HUES64 (cell line): ENCODE results near the gene GCN1.
"Not testable (repeated sequence)": the region's sequence is repeated elsewhere in the genome, so short reads cannot be mapped to it uniquely, and the experiment has no call there.

ENCODE experiments used
- H3K27ac ChIP-seq: 2 replicates; pipeline ENCODE4 v1.7.0; 2013; ENCODE audit warnings: low read depth, low read length, inconsistent platforms
- H3K27me3 ChIP-seq: 2 replicates; pipeline ENCODE4 v1.6.1; 2013; ENCODE audit warnings: mild to moderate bottlenecking, low read length; ENCODE audit not compliant: insufficient read depth
- H3K36me3 ChIP-seq: 2 replicates; pipeline ENCODE4 v1.6.1; 2013; ENCODE audit warnings: mild to moderate bottlenecking, low read length; ENCODE audit not compliant: insufficient read depth
- H3K4me1 ChIP-seq: 2 replicates; pipeline ENCODE4 v1.6.1; 2013; ENCODE audit warnings: mild to moderate bottlenecking, low read length, moderate library complexity; ENCODE audit not compliant: insufficient read depth
- H3K4me3 ChIP-seq: 2 replicates; pipeline ENCODE4 v1.5.1; 2013; ENCODE audit warnings: mild to moderate bottlenecking, low read length, moderate library complexity
- H3K9ac ChIP-seq: 2 replicates; pipeline ENCODE4 v1.6.1; 2013; ENCODE audit warnings: mild to moderate bottlenecking, low read depth, low read length
- H3K9me3 ChIP-seq: 2 replicates; pipeline ENCODE4 v1.6.1; 2013; ENCODE audit warnings: low read depth, low read length; ENCODE audit not compliant: insufficient read depth
- WGBS: fragments of 150-250, 120-280 bp; methylation state at CpG from one replicate; pipeline ENCODE4 v1.1.7; 2013; ENCODE audit warnings: missing lambda C conversion rate; 5-methylcytosine and 5-hydroxymethylcytosine counted together

Gene GCN1

GRCh38 chr12:120236809-120237208, 42.3 kb upstream of the GCN1 start:
- not testable (repeated sequence) for H3K27ac ChIP-seq
- WGBS, result 95% methylated on average over 2 of the region's 3 CpGs
- peaks cover 49% of the 10 kb centered on the region for H3K4me1 ChIP-seq

DNA sequence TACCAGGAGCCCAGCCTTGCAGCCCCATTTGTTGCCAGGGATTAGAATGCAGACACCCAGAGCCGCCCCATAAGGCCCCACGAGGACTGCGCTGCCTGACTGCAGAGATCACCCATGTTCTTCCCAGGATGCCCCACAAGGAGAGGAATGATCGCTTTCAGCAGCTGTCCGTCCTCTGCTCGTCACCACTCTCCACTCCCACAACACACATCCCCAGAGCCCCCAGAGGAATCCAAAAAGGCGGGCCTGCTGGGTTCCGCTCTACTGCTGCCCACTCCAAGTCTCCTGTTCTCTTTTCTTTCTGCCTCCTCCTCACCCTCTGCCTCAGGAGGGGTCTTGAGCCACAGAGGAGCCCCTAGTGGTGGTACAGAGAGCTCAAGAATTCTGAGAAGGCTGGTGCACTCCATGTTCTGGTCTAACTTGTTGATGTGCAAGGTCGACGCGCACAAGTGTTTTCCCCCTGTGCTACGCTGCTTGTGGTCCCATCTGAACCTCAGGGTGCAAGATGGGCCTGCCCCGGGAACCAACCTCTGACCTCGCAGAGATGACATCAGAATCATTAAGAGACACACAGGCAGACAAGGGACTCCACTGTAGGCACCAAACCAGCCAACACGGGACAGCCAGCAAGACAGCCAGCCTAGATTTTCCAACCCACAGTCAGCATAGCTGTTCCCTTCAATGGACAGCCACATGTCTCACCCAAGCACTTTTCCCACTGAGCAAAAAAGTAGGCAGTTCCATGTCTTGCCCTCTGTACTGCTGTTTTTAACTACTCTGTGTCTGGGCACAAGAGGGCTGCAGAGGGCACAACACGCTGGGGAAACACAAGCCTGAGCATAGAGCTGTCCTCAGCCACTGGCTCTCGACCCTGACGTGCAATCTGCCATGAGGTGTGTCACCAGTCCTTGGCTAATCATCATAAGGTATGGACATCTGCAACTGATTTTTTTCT, 41.1 kb upstream of the GCN1 start:
- Histone ChIP-seq H3K4me1 (peaks cover 60% of the 10 kb centered on the region), H3K27me3 (no peaks in the 10 kb centered on the region), H3K9ac (no peak overlapping the region), H3K27ac (peak overlapping the region; percentile 68), H3K4me3 (no peak overlapping the region), H3K36me3 (no peaks in the 10 kb centered on the region), H3K9me3 (no peaks in the 10 kb centered on the region)
- 88% methylated on average over 18 of the region's 18 CpGs for WGBS

More at GRCh38 chr12:120236809-120237208, 42.3 kb upstream of the GCN1 start:
- not testable (repeated sequence) for H3K27me3 ChIP-seq, H3K9ac ChIP-seq, H3K4me3 ChIP-seq, H3K36me3 ChIP-seq, H3K9me3 ChIP-seq

DNA sequence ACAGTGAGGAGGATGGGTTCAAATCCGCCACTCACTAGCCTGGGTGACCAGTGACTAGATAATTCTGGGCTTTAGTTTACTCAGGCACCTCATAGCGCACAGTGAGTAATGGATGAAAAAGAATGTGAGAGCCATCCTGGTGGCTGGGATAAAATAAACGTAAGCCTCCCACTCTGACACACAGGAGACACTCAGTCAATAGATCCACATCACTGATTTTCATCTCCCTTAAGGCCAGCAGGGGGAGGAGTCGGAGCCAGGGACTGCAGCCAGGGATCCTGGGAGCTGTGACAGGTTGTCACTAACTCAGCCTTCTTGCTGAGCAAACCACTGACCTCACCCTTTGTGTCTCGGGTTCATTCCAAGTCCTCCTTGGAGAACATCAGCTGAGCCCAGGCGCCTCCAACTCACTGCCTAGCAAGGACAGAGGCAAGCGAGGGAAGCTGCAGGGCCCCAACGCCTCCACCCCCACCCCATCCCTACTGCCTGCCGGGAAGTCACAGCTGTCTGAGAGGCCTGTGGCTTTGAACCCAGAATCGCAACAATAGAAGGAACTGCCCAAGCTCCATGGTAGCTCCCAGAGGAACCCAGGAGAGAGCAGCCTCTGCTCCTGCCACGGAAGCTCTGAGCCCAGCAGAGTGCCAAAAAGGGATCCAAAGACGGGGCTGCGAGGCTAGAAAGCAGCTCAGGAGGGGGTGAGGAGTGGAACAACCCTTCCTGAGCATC, 40.3 kb upstream of the GCN1 start:
- H3K4me3 ChIP-seq, result no peak overlapping the region
- WGBS, result 60% methylated on average over 13 of the region's 13 CpGs
- no peaks in the 10 kb centered on the region for H3K9me3 ChIP-seq
- H3K27me3 ChIP-seq, result no peaks in the 10 kb centered on the region
- no peak overlapping the region; the same call in 1 of the 2 replicates for H3K9ac ChIP-seq
- peak overlapping the region; percentile 68 for H3K27ac ChIP-seq
- H3K4me1 ChIP-seq, result peaks cover 67% of the 10 kb centered on the region
- H3K36me3 ChIP-seq, result no peaks in the 10 kb centered on the region

GRCh38 chr12:120231316-120232011, 36.9 kb upstream of the GCN1 start:
- Histone ChIP-seq H3K9me3 (no peaks in the 10 kb centered on the region), H3K4me3 (peak overlapping the region; percentile 30), H3K9ac (peak overlapping the region; percentile 89), H3K4me1 (peaks cover 85% of the 10 kb centered on the region), H3K27me3 (no peaks in the 10 kb centered on the region), H3K27ac (peak overlapping the region; percentile 97), H3K36me3 (peaks cover 4% of the 10 kb centered on the region)
- WGBS, result 10% methylated on average over 1 of the region's 3 CpGs

GRCh38 chr12:120230974-120231315, 36.4 kb upstream of the GCN1 start:
- H3K9ac ChIP-seq, result peak overlapping the region; percentile 89
- H3K4me3 ChIP-seq, result peak overlapping the region; percentile 30
- H3K4me1 ChIP-seq, result peaks cover 82% of the 10 kb centered on the region
- H3K27ac ChIP-seq, result peak overlapping the region; percentile 97
- no peaks in the 10 kb centered on the region for H3K27me3 ChIP-seq
- H3K36me3 ChIP-seq, result peaks cover 9% of the 10 kb centered on the region
- no peaks in the 10 kb centered on the region for H3K9me3 ChIP-seq
- WGBS, result 16% methylated on average over 6 of the region's 6 CpGs

- Histone ChIP-seq H3K4me3 (peak overlapping the region; percentile 36), H3K9ac (peak overlapping the region; percentile 89), H3K27ac (peak overlapping the region; percentile 97), H3K4me1 (peaks cover 78% of the 10 kb centered on the region), H3K36me3 (peaks cover 11% of the 10 kb centered on the region), H3K27me3 (no peaks in the 10 kb centered on the region), H3K9me3 (no peaks in the 10 kb centered on the region)
- 5% methylated on average over 9 of the region's 9 CpGs for WGBS
These were observed 35.9 kb upstream of the GCN1 start for GRCh38 chr12:120230326-120230973.

DNA sequence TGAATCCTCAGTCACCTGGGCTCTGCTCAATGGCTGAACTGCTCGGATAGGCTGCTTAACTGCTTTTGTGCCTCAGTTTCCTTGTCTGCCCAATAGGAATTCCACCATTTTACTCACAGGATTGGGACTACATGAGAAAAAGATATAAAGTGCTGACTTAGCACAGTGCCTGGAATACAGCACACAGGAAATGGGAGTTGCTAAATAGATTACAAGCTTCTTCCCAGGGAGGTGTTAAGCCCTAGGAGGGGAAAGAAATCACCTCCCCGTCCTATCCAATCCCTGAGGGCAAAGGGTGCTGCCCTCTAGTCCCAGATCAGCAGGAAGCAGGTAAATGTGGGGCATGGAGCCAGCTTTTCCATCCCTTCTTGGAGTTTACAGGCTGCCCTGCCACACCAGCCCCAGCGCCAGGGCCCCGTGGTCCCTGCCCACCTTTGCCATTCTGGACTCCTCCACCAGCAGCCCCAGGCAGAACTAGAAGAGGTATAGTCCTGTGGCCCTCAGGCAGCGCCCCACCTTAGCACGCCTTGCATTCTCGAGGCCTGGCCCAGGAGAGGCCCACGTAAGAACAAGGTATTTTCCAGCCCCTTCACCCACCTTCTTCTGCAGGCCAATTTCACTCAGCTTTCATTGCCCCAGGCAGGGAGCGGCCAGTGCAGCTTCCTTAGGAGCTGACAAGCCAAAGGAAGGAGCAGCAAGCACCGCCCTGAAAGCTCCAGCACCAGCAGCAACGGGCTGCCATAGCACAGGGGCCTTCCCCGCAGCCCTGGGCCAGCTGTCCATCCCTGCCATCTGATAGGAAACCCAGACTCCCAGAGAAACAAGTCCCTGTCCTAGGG, 35.2 kb upstream of the GCN1 start:
- Histone ChIP-seq H3K9me3 (no peaks in the 10 kb centered on the region), H3K27me3 (no peaks in the 10 kb centered on the region), H3K9ac (peak overlapping the region; percentile 89), H3K27ac (peak overlapping the region; percentile 97), H3K4me3 (peak overlapping the region; percentile 36), H3K4me1 (peaks cover 78% of the 10 kb centered on the region), H3K36me3 (peaks cover 11% of the 10 kb centered on the region)
- WGBS, result 51% methylated on average over 11 of the region's 12 CpGs

- Histone ChIP-seq H3K4me1 (peaks cover 72% of the 10 kb centered on the region), H3K9ac (peak overlapping the region; percentile 89), H3K9me3 (no peaks in the 10 kb centered on the region), H3K4me3 (peak overlapping the region; percentile 11), H3K27ac (peak overlapping the region; percentile 97), H3K27me3 (no peaks in the 10 kb centered on the region), H3K36me3 (peaks cover 14% of the 10 kb centered on the region)
- 39% methylated on average over 7 of the region's 7 CpGs for WGBS
These were observed 34.6 kb upstream of the GCN1 start for GRCh38 chr12:120229071-120229486.

DNA sequence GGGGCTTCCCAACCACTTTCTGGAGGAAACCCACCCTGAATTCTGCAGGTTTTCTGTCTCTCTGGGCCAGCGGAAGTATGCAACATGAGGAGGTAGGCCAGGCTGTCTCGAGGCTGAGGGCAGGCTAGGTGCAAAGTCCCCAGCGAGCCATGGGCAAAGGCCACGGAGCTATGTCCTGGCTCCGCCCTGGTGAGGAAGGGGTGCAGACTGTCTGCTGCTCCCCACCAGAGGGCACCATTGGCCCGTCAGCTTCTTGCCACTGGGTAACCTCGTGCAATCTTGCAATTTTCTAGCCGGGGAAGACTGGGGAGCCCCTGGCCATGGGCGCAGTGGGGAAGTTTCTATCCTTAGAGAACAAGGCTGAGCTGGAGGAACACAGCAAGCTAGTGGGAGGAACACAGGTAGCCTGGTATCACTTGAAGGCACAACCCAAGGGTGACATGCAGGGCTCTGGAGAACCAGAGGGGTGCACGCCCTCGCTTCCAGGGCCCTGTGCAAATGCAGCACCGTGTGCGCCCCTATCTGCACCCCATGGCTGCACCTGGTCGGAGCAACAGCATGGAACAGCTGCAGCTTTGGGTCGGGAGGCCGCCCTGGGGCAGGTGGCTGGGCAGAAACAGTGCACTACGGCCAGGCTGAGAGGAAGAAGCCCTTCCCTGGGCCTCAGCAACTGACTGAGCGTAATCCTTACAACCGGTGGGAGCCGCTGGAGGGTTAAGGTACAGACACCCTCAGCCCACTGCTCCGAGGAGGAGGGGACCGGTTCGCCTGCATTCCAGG, 34.0 kb upstream of the GCN1 start:
- Histone ChIP-seq H3K9ac (peak overlapping the region; percentile 89), H3K27me3 (no peaks in the 10 kb centered on the region), H3K27ac (peak overlapping the region; percentile 97), H3K9me3 (no peaks in the 10 kb centered on the region), H3K4me1 (peaks cover 66% of the 10 kb centered on the region), H3K4me3 (peak overlapping the region; percentile 32), H3K36me3 (peaks cover 20% of the 10 kb centered on the region)
- 14% methylated on average over 23 of the region's 23 CpGs for WGBS

- Histone ChIP-seq H3K9me3 (no peaks in the 10 kb centered on the region), H3K9ac (peak overlapping the region; percentile 89), H3K36me3 (peaks cover 23% of the 10 kb centered on the region), H3K27ac (peak overlapping the region; percentile 97), H3K4me1 (peaks cover 61% of the 10 kb centered on the region), H3K27me3 (no peaks in the 10 kb centered on the region), H3K4me3 (no peak overlapping the region; the same call in 1 of the 2 replicates)
- 34% methylated on average over 3 of the region's 3 CpGs for WGBS
These were observed 33.5 kb upstream of the GCN1 start for GRCh38 chr12:120228041-120228290.
